GM19351 (cell line): ENCODE measurements around the gene DMTF1.
"Not testable (repeated sequence)": the region's sequence is repeated elsewhere in the genome, so short reads cannot be mapped to it uniquely, and the experiment has no call there.

Experiments
- ATAC-seq: cut with Tn5 transposase; IDR thresholded peaks from one replicate; pipeline ENCODE4 v1.9.1; 2021; ENCODE audit warnings: mild to moderate bottlenecking, moderate library complexity; ENCODE audit not compliant: unreplicated experiment

The DMTF1 gene, protein sequence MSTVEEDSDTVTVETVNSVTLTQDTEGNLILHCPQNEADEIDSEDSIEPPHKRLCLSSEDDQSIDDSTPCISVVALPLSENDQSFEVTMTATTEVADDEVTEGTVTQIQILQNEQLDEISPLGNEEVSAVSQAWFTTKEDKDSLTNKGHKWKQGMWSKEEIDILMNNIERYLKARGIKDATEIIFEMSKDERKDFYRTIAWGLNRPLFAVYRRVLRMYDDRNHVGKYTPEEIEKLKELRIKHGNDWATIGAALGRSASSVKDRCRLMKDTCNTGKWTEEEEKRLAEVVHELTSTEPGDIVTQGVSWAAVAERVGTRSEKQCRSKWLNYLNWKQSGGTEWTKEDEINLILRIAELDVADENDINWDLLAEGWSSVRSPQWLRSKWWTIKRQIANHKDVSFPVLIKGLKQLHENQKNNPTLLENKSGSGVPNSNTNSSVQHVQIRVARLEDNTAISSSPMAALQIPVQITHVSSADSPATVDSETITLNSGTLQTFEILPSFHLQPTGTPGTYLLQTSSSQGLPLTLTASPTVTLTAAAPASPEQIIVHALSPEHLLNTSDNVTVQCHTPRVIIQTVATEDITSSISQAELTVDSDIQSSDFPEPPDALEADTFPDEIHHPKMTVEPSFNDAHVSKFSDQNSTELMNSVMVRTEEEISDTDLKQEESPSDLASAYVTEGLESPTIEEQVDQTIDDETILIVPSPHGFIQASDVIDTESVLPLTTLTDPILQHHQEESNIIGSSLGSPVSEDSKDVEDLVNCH

GRCh38 chr7:87152112-87152896, at the start of gene DMTF1:
Gene DMTF1 (plus strand): TSS chr7:87152453. CDS start chr7:87164942, 12,489 bp downstream.
- peak; percentile 77 for ATAC-seq

DNA sequence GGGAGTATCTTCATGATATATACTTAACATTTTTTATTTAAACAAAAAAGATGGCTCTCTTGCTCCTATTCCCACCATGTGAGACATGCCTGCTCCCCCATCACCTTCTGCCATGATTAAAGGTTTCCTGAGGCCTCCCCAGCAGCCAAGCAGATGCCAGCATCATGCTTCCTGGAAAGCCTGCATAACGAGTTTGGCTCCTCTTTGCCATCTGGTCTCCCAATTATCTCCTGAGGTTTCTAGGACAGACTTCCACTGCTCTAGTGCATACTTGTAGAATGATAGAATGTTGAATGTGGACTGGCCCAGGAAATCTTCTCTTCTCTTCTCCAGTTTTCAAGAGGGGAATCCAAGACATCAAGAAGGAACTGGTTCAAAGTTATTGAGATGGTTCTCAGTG, 46.9 kb upstream of the DMTF1 start:
- ATAC-seq: no peak

DNA sequence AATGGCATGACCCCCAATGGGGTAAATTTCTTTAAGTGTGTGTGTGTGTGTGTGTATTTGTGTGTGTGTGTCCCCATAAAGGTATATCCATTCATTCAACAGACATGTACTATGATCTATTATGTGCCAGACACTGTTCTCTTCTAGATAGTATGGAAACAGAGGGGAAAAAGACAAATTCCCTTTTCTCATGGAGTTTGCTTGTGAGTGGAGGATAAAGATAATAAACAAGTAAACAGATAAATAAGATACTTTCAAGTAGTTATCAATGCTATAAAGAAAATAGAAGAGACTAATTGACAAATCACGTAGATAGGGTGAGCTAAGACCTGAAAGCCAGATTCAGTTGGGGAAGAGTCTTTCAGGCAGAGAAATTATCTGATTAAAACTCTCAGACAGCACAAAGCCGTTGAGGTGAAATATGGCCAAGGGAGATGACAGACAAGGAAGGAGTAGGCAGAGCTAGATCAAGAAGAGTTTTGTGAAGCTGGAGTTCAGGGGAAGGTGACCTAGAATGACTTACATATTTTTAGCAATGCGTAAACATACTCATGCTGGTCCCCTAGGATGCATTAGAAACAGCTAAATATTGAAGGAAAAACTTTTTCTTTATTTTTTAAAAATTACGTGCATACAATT, 45.2 kb upstream of the DMTF1 start:
- ATAC-seq: no peak

GRCh38 chr7:87107949-87108776, 44.1 kb upstream of the DMTF1 start:
- ATAC-seq: no peak

DNA sequence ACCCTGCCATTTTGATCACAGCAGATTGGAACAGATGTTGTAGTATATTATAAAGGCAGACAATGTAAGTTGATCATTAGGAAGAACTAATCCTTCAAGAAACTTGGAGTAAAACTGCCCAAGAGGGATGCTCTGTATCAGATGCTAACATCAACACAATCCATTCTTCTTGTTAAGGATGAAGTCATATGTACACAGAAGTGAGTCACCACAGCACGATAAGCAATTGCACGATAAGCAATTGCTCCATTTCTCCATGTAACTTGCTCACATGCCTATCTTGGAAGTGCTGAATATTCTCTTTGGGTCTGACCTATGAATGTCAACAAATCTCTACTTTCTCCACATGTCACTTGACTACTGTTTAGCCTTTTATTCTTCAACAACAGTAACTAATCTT, 41.5 kb upstream of the DMTF1 start:
- ATAC-seq: no peak

DNA sequence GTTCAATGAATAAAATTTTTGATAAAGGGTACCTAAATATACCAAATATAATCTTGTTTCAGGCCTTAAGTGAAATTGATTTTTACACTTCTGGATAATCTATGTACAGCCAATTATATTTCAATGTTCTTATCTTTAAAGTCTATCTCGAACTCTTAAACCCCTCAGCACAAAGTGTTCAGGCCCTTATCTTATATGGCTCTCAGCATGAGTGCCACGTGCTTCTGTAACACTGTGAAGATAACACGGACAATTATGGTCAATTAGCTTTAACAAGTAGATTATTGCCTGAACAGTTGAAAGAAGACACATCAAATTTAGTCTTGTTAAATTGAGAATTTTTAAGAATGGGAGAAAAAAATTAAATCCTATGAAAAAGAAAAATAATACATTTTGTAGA, 40.4 kb upstream of the DMTF1 start:
- ATAC-seq: no peak

DNA sequence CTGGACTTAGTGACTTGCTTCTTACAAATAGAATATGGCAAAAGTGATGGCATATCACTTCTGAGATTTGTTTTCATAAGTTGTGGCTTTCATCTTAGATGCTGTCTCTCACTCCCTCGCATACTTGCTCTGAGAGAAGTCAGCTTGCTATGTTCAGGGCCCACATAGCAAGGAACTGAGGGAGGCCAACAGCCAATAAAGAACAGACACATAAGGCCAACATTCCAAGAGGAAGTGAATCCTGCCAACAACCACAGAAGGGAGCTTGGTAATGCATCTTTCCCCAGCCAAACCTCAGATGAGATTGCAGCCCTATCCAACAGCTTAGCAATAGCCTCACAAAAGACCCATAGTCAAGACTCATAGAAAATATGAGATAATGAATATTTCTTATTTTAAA, 39.2 kb upstream of the DMTF1 start:
- no peak for ATAC-seq

GRCh38 chr7:87113904-87114303, 38.3 kb upstream of the DMTF1 start:
- ATAC-seq: not testable (repeated sequence)

- ATAC-seq: not testable (repeated sequence)
These were observed 36.5 kb upstream of the DMTF1 start for GRCh38 chr7:87115772-87116171.

DNA sequence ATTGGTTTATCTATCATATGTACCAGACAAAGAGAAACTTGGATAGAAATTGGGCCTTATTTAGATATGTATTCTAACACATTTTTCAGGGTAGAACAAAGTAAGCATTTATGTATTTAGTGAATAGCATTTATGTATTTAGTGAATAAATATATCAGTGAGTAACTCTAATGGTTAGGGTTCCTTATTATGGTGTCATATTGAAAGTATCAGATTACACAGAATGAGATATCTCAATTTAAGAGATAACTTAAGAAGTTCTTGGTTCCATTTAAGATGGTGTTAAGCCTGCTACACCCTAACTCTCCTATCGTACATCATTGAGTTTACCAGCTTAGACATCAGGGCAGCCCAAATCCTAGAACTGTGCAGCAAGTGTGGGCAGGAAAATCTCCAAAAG, 35.9 kb upstream of the DMTF1 start:
- ATAC-seq: peak; percentile 84

- ATAC-seq: no peak
These were observed 32.7 kb upstream of the DMTF1 start for GRCh38 chr7:87119581-87119980.

DNA sequence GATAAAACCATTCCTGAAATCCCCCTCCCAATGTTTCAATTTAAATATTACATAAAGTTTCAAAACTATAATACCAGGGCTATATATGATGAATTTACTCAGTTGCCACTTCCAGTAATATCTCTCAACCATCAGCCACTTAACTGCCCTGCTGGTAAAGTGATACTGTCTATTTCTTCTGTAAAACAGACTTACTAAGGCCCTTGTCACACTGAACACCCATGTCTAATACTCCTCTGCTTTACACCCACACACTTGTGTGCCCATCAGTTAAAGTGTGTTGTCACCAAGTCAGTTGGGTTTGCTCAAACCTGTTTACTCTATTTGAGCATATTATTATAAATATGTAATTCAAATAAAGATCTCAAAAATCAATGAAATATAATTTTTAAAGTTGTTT, 29.1 kb upstream of the DMTF1 start:
- ATAC-seq: no peak

GRCh38 chr7:87127019-87127418, 25.2 kb upstream of the DMTF1 start:
- ATAC-seq: peak; percentile 53

GRCh38 chr7:87128861-87129267, 23.4 kb upstream of the DMTF1 start:
- ATAC-seq: no peak

DNA sequence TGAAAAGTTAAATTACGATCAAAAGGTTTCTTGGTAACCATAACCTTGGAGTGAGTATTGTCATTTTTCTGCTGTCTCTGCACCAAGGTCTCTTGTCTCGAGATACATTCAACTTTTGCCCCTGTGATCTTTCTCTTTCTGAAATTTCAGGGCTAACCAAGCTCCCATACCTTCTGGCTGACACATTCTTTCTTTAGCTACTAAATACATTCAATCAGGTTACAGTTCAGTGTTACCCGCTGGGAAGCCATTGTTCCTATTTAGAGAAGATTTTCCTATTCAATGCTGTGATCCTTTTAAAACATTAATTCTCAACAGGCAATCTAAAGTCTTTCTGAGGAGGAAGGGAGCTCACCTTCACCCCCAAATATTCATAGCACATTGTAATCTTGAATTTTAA, 22.9 kb upstream of the DMTF1 start:
- no peak for ATAC-seq

DNA sequence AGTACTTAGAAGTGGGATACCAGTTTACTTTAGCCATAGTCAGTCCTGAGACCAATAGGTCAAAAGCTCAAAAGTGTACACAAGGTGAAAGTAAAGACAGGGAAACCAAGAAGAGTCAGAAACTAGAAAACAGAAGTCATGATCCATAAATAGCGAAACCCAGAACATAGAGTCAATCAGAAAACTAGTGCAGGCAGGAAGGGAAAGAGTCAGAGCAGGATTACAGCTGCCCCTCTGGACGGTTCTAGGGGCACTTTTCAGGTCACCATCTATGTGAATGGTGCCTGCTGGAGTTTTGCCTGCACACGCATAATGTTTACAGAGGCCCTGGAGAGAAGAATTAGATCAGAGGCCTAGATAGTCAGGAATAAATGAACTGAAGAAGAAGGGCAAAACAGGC, 22.4 kb upstream of the DMTF1 start:
- peak; percentile 82 for ATAC-seq

- no peak for ATAC-seq
These were observed 20.5 kb upstream of the DMTF1 start for GRCh38 chr7:87131771-87132170.

- ATAC-seq: no peak
These were observed 15.0 kb upstream of the DMTF1 start for GRCh38 chr7:87137271-87137670.

DNA sequence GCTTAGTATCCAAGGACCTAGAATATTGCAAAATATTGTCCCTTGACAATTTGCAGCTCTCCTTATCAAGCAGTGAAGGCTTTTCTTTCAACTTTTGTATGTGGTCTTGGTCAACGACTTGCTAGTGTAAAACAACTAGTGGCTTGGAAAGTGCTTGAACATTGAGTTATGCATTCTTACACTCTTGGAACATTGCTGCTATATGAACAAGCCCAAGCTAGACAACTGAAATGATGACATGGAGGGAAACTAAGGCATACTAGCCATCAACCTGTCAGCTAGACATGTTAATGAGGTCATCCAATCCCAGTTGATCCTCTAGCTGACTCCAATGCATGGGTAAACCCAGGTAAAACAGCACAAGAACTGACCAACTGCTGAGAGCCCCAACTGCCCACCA, 12.7 kb upstream of the DMTF1 start:
- no peak for ATAC-seq

- no peak for ATAC-seq
These were observed 11.9 kb upstream of the DMTF1 start for GRCh38 chr7:87140271-87140748.
